Vagina (tissue), 2 donors: ENCODE results near the gene DRAM1. TPM values are rescaled to one million over a fixed set of nuclear protein-coding genes. Genes with fewer than 3 reads are reported as not detected.
"Not testable (repeated sequence)": the region's sequence is repeated elsewhere in the genome, so short reads cannot be mapped to it uniquely, and the experiment has no call there.

ENCODE experiments used
- DNase-seq, 2 donors: peaks; one replicate each; pipeline ENCODE4 v3.0.0-alpha.2; 2017; ENCODE audit errors: extremely low spot score in 2 of 2
- H3K27ac ChIP-seq: fragments of 200-600 bp; sonication (generic); one replicate; pipeline ENCODE4 v1.5.1; 2019
- H3K27me3 ChIP-seq: fragments of 200-600 bp; sonication (generic); one replicate; pipeline ENCODE4 v1.5.1; 2019
- H3K36me3 ChIP-seq, 2 donors: fragments of 200-600 bp; sonication (generic); one replicate each; pipeline ENCODE4 v1.5.1; 2017 to 2019
- H3K4me1 ChIP-seq: fragments of 200-600 bp; sonication (generic); one replicate; pipeline ENCODE4 v1.5.1; 2019
- H3K4me3 ChIP-seq, 2 donors: fragments of 200-600 bp; sonication (generic); 1 replicate in 1 of 2; 2 replicates in 1 of 2; pipeline ENCODE4 v1.5.1; 2016 to 2019
- H3K9me3 ChIP-seq: fragments of 200-600 bp; sonication (generic); one replicate; pipeline ENCODE4 v1.5.1; 2019
- CTCF ChIP-seq, 3 experiments: fragments of 450-650 bp in 2 of 3; fragments of 200-600 bp in 1 of 3; sonication (generic) in 1 of 3; IDR thresholded peaks; one replicate each; pipeline ENCODE4 v1.5.1; 2017 to 2019; ENCODE audit warnings: antibody characterized with exemption in 3 of 3, mild to moderate bottlenecking in 2 of 3, moderate library complexity in 2 of 3
- POLR2A ChIP-seq, 2 donors: fragments of 450-650 bp; IDR thresholded peaks; one replicate each; pipeline ENCODE4 v1.6.1; 2017; ENCODE audit warnings: antibody characterized with exemption in 2 of 2, mild to moderate bottlenecking in 2 of 2, moderate library complexity in 2 of 2
- POLR2AphosphoS5 ChIP-seq, 2 donors: sonication (generic); formaldehyde crosslinking; IDR thresholded peaks; one replicate each; pipeline ENCODE4 v1.9.0; 2017; ENCODE audit warnings: antibody characterized with exemption in 2 of 2, mild to moderate bottlenecking in 2 of 2, low read depth in 1 of 2; ENCODE audit not compliant: insufficient read depth in 1 of 2
- intact Hi-C: fragments of 100-400 bp; cut with DNase I; formaldehyde crosslinking; loops from one replicate; pipeline ENCODE4 v1.15.1; 2023
- total RNA-seq: library from RNA; depleted of rRNA; stranded (reverse); fragments of >200 nt; gene quantifications from one replicate; pipeline ENCODE4 v1.2.3, GENCODE V29; 2016

DRAM1 gene
- total RNA-seq, 1 donor from 2014 or later = 18.9 TPM

GRCh38 chr12:101906226-101906625 lies 28.8 kb downstream of the DRAM1 start:
- H3K36me3 ChIP-seq = no peaks in the 10 kb centered on the region
- no peak overlapping the region for H3K27ac ChIP-seq
- no peaks in the 10 kb centered on the region for H3K9me3 ChIP-seq
- no peak overlapping the region for H3K4me3 ChIP-seq
- intact Hi-C loops = no loop called here
- H3K27me3 ChIP-seq = no peaks in the 10 kb centered on the region
- TF ChIP-seq CTCF (IDR thresholded peaks at IDR 0.05) (no peak), POLR2A (IDR thresholded peaks at IDR 0.05) (no peak), POLR2AphosphoS5 (IDR thresholded peaks at IDR 0.05; ENCODE audit: insufficient read depth in 1 of 2, low read depth in 1 of 2) (no peak)
- no peaks in the 10 kb centered on the region for H3K4me1 ChIP-seq
- no peak for DNase-seq

GRCh38 chr12:101908395-101908794 lies 31.0 kb downstream of the DRAM1 start:
- H3K9me3 ChIP-seq = no peaks in the 10 kb centered on the region
- no peak overlapping the region for H3K27ac ChIP-seq
- no peak for TF ChIP-seq POLR2AphosphoS5 (IDR thresholded peaks at IDR 0.05; ENCODE audit: insufficient read depth in 1 of 2, low read depth in 1 of 2)
- TF ChIP-seq CTCF (IDR thresholded peaks at IDR 0.05) = no peak
- TF ChIP-seq POLR2A (IDR thresholded peaks at IDR 0.05) = no peak
- no peaks in the 10 kb centered on the region for H3K27me3 ChIP-seq
- no peaks in the 10 kb centered on the region for H3K36me3 ChIP-seq
- intact Hi-C loops = no loop called here
- no peak for DNase-seq
- no peaks in the 10 kb centered on the region for H3K4me1 ChIP-seq
- H3K4me3 ChIP-seq = no peak overlapping the region

GRCh38 chr12:101909646-101910045 lies 32.3 kb downstream of the DRAM1 start:
- TF ChIP-seq POLR2A (IDR thresholded peaks at IDR 0.05) (no peak), CTCF (IDR thresholded peaks at IDR 0.05) (no peak), POLR2AphosphoS5 (IDR thresholded peaks at IDR 0.05; ENCODE audit: insufficient read depth in 1 of 2, low read depth in 1 of 2) (no peak)
- H3K9me3 ChIP-seq = no peaks in the 10 kb centered on the region
- H3K27ac ChIP-seq = no peak overlapping the region
- no peaks in the 10 kb centered on the region for H3K36me3 ChIP-seq
- no peaks in the 10 kb centered on the region for H3K4me1 ChIP-seq
- no peaks in the 10 kb centered on the region for H3K27me3 ChIP-seq
- intact Hi-C loops = no loop called here
- DNase-seq = no peak
- no peak overlapping the region for H3K4me3 ChIP-seq

GRCh38 chr12:101915841-101916240 lies 38.5 kb downstream of the DRAM1 start:
- Histone ChIP-seq H3K36me3 (no peaks in the 10 kb centered on the region), H3K9me3 (no peaks in the 10 kb centered on the region), H3K4me3 (no peak overlapping the region), H3K27ac (no peak overlapping the region), H3K27me3 (no peaks in the 10 kb centered on the region), H3K4me1 (no peaks in the 10 kb centered on the region)
- no peak for DNase-seq
- TF ChIP-seq POLR2AphosphoS5 (IDR thresholded peaks at IDR 0.05; ENCODE audit: insufficient read depth in 1 of 2, low read depth in 1 of 2) = no peak
- no peak for TF ChIP-seq CTCF (IDR thresholded peaks at IDR 0.05)
- no peak for TF ChIP-seq POLR2A (IDR thresholded peaks at IDR 0.05)
- intact Hi-C loops = no loop called here

- intact Hi-C loops, H3K27ac ChIP-seq, H3K27me3 ChIP-seq, H3K36me3 ChIP-seq, H3K9me3 ChIP-seq, DNase-seq, H3K4me3 ChIP-seq, H3K4me1 ChIP-seq: not testable (repeated sequence)
These were observed 41.4 kb downstream of the DRAM1 start for GRCh38 chr12:101918805-101919204.

- H3K27me3 ChIP-seq = no peaks in the 10 kb centered on the region
- H3K36me3 ChIP-seq = peaks cover 0 to 4% of the 10 kb centered on the region in 2 donors
- TF ChIP-seq CTCF (IDR thresholded peaks at IDR 0.05) = no peak
- TF ChIP-seq POLR2A (IDR thresholded peaks at IDR 0.05) = no peak
- no peak for TF ChIP-seq POLR2AphosphoS5 (IDR thresholded peaks at IDR 0.05; ENCODE audit: insufficient read depth in 1 of 2, low read depth in 1 of 2)
- H3K4me1 ChIP-seq = no peaks in the 10 kb centered on the region
- H3K9me3 ChIP-seq = no peaks in the 10 kb centered on the region
- intact Hi-C loops = no loop called here
- H3K27ac ChIP-seq = no peak overlapping the region
- H3K4me3 ChIP-seq = no peak overlapping the region
- no peak for DNase-seq
These were observed 42.1 kb downstream of the DRAM1 start for GRCh38 chr12:101919447-101919846.
